Stimulated activated CD4-positive, alpha-beta T cell treated with anti-CD3 and anti-CD28 coated beads, Interleukin-1b, Interleukin-23, amount 100 ng/mL, for 4 hours (primary cell): ENCODE data around the gene THRB.
"Not testable (repeated sequence)": the region's sequence is repeated elsewhere in the genome, so short reads cannot be mapped to it uniquely, and the experiment has no call there.

Source experiments
- DNase-seq, 2 donors: peaks; one replicate each; pipeline ENCODE4 v3.0.0-alpha.2; 2020; ENCODE audit warnings: low read depth in 2 of 2

Gene THRB

DNA sequence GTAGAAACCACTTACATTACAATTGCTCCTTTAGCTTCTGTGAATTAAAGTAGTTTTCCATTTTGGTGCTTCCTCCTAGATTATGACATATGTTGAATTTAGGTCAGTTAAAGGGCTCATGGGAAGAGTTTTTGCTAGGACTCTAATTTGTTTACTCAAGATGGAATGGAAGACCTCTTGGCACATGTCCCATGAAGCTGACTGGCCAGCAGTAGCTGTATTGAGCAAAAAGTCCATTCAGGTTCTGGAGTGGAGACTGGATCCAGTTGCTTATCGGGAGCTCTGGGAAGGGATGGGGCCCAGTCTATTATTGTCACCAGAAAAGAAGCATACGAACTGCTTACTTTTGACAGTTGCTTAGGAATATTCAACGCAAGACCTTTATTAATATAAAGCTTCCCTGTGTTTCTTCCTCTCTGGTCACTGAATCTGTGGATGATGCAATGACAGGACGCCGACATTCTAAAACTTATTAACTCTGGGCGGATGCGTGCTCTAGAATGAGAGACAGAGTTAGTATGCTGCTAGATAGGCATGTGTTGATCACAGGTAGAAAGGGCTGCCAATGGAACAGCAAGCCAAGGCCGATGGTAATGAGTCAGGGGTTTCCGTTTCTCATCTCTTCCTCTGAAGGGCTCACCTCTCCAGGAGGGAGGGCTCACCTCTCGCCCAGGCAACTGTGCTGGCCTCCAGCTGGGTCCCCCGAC lies 393.8 kb downstream of the THRB start:
- DNase-seq, result no peak

DNA sequence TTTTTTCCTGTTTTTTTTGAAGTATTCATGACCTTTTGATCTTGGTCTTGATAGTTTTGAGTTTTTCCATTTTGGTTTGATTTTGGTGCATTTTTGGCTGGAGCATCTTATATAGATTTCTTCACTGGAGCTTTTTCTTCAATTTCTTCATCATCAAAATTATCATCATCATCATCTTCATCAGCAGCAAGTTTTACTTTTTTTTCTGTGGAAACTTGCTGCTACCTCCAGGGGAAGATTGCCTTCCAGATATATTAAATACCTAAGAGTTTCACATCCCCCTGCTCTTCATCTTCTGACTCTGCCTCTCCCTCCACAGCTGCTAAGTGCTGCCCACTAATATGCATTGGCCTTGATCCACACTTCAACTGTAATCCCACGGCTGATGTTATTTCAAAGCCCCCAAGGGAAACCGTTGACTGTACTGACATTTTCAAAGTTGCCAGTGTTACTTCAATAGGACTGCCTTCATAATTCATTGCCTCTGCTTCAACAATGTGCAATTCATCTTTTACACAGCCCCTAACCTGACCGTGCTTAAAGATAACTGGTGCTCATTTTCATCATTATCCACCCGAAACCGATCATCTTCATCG lies 397.9 kb downstream of the THRB start:
- no peak for DNase-seq

DNA sequence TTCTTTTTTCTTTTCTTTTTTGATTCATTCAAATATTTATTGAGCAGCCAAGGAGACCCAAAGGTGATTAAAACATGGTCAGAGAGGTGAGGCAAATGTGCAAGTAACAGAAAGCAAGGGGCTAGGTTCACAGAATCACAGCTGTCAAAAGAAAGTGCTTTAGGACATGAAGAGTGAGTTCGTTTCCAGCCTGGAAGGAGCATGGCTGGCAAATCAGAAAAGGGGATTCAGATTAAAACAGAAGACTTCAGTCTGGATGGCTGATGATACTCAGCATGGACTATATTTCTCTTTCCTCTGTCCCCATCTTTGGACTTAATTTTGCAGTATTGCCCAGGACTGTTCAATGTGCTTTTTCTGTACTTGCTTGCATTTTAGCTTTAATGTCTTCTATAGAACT lies 398.4 kb downstream of the THRB start:
- no peak for DNase-seq

DNA sequence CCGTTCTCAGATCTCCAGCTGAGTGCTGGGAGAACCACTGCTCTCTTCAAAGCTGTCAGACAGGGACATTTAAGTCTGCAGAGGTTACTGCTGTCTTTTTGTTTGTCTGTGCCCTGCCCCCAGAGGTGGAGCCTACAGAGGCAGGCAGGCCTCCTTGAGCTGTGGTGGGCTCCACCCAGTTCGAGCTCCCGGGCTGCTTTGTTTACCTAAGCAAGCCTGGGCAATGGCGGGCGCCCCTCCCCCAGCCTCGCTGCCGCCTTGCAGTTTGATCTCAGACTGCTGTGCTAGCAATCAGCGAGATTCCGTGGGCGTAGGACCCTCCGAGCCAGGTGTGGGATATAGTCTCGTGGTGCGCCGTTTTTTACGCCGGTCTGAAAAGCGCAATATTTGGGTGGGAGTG lies 399.8 kb downstream of the THRB start:
- not testable (repeated sequence) for DNase-seq

DNA sequence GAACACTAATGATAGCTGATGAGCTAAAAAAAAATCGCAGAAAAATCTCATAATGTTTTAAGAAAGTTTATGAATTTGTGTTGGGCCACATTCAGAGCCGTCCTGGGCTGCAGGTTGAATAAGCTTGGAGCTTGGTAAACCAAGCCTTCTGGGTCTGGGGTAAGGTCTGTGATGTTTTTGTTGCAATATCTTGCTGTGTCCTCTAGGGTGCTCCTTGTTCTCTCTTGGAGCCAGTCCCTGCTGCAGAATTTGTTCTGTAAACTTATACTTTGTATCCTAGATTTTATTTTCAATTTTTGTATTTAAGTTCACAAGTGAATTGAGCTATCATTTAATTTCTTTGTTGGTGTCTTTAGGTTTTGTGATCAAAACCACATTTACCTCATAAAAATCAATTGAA lies 405.9 kb downstream of the THRB start:
- DNase-seq, result no peak

DNA sequence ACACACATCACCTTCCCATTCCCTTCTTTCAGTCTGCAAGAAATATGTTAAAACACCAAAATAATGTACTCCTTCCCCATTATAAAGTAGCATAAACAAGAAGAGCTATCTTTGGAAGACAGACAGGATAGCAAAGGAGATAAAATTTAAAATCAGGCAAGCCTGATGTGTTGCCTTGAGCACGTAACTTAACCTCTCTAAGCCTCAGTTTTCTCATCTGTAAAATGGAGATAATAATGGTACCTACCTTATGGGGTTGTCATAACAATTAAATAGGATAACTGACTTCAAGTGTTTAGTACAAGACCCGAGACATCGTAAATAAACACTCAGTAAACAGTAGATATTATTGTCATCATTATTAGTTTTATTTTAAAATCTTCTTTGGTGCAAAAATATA lies 407.2 kb downstream of the THRB start:
- DNase-seq, result no peak

DNA sequence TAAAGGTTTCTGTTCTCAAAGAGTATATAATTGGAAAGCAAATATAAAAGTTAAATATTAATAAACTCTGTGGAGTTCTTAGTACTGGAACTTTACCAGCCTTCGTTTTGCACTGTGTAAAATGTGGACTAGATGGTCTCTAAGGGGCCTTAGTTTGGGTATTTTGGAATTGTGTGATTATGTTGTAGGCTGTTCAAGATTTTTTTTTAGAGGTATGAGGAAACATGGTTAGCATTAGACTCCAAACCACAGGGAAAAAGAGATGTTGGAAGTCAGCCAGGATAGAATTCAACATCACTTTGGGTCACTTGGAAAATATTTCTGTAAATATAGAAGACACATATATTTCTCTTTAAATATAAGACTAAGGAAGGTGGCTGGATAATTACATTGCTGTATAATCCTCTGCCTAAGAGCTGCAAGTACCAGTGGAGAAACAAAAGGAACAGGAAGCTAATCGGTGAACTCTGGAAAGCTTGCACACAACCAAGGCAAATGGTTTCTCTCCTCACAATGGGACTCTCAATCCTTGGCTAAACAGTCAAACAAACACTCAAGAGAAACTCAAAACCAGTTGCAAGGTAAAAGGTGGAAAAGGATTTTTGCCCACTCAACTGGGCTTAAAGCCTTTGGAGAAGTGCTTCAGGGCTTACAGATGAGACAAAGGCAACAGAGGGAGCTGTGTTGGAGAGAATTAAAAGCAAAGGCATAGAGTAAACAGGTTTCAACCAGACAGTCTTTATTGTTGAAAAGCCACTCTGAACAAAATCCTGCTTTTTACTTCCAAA lies 407.8 kb downstream of the THRB start:
- no peak for DNase-seq

DNA sequence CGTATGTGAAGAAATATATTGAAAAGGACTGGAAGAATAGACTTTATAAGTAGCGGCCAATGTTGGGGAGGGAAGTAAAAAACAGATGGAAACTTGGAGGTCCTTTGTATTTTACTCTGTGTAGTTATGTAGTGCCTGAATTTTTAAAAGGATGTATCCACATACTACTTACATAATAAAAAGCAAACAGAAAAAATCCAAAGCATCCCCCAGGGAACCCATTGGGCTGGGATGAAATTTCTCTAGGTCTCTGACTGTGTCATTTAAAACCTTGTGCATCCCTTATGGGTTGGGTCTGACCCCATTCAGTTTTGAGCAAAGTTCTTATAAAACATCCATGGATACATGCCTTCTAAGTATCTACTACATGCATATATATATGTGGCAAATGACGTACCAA lies 408.4 kb downstream of the THRB start:
- DNase-seq, result no peak

DNA sequence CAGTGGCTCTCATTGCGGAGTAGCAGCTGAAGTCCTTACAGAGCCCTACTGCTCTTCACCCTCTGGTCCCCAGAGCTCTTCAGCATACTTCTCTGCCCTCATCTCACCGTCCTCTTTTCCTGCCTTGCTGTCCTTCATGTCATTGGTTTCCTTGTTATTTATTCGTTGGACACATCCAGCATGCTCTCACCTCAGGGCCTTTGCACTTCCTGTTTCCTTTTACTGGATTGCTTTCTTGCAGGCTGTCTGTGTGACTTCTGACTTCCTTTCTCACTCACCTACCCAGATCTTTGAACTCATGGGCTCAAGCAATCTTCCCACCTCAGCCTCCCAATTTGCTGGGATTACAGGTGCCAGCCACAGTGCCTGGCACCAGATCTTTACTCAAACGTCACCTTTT lies 422.5 kb downstream of the THRB start:
- DNase-seq, result no peak

DNA sequence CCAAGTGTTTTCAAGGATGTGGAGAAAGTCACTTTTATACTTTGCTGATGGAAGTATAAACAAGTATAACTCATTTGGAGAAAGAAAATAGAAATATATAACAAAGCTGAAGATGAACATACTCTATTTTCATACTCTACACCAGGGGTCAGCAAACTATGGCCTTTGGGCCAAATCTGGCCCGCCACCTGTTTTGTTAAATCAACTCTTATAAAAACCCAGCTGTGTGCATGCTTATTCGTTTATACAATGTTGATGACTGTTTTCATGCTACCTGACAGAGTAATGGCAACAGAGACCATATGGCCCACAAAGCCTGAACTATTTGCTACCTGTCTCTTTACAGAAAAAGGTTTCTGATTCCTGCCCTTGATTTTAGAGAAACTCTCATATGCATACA lies 425.6 kb downstream of the THRB start:
- no peak for DNase-seq

DNA sequence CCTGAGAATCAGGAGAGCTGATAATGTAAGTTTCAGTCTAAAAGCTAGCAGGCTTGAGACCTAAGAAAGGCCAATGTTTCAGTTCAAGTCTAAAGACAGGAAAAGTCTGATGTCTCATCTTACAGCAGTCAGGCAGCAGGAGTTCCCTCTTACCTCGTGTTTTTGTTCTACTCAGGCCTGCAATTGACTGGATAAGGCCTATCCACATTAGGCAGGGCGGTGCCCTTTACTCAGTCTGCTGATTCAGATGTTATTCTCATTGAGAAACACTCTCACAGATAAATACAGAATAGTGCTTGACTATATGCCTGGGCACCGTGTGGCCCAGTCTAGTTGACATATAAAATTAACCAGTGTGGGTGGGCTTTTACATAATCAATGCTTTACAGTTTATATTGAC lies 427.2 kb downstream of the THRB start:
- DNase-seq, result no peak
